HFF-Myc (cell line): ENCODE measurements around the gene PLD3.
"Not testable (repeated sequence)": the region's sequence is repeated elsewhere in the genome, so short reads cannot be mapped to it uniquely, and the experiment has no call there.

Experiments used
- DNase-seq: peaks from one replicate; pipeline ENCODE4 v3.0.0-alpha.2; 2011; ENCODE audit warnings: low read depth; ENCODE audit errors: extremely low read depth
- H3K4me3 ChIP-seq: replicated peaks from 2 replicates; pipeline ENCODE4 v1.5.1; 2011; ENCODE audit warnings: low read depth, mild to moderate bottlenecking, control low read depth, low read length
- CTCF ChIP-seq: IDR thresholded peaks from 2 replicates; pipeline ENCODE4 v1.5.1; 2012; ENCODE audit warnings: mild to moderate bottlenecking, low read depth, low read length, control low read depth; ENCODE audit errors: missing control alignments

PLD3 gene

DNA sequence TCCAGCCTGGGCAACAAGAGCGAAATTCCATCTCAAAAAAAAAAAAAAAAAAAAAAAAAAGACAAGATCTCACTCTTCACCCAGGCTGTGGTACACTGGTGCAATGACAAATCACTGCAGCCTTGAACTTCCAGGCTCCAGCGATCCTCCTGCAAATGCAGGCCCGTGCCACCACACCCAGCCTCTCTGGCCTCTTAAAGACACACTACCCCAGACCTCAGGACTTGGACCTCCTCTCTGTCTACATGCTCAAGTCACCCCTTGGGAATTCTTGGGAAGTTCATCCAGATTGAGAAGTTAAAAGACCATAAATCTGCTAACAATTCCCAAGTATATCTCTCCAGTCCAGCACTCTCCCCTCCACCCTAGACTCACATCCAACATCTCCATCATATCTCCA, 52.1 kb downstream of the PLD3 start:
- TF ChIP-seq CTCF = no peak
- DNase-seq = no peak
- no peak overlapping the region for H3K4me3 ChIP-seq

- TF ChIP-seq CTCF = no peak
- peak; percentile 54 for DNase-seq
- peak overlapping the region; percentile 49 for H3K4me3 ChIP-seq
Measured at GRCh38 chr19:40403262-40403984, 54.9 kb downstream of the PLD3 start.

GRCh38 chr19:40407714-40408597, 59.5 kb downstream of the PLD3 start:
- no peak for DNase-seq
- TF ChIP-seq CTCF = no peak
- H3K4me3 ChIP-seq = no peak overlapping the region

DNA sequence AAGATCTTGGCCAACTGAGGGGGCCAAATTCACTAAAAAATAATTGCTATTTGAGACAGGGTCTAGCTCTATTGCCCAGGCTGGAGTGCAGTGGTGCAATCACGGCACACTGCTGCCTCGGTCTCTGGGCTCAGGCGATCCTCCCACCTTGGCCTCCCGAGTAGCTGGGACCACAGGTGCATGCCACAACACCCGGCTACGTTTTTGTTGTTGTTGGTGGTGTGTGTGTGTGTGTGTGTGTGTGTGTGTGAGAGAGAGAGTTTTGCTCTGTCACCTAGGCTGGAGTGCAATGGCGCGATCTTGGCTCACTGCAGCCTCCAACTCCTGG, 60.1 kb downstream of the PLD3 start:
- not testable (repeated sequence) for DNase-seq, H3K4me3 ChIP-seq

DNA sequence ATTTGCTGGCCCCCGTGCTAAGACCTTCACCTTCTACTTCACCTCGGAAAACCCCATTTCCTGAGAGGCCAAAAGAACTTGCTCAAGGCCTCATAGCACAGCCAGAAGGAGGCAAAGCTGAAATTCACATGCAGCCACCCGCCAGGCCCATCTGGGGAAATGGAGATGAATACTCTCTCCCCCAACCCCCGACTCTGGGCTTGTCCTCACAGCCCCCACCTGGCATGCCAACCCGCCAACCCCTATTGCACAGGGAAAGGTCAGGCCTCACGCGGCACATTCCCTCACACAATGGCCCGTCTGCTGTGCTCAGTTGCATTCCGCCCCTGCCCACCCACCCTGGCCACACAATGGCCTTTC, 61.5 kb downstream of the PLD3 start:
- no peak overlapping the region for H3K4me3 ChIP-seq
- DNase-seq = no peak
- TF ChIP-seq CTCF = no peak

GRCh38 chr19:40411125-40411842, 62.8 kb downstream of the PLD3 start:
- no peak overlapping the region for H3K4me3 ChIP-seq
- DNase-seq = no peak
- no peak for TF ChIP-seq CTCF

- no peak for TF ChIP-seq CTCF
- DNase-seq = no peak
Measured at GRCh38 chr19:40411958-40412499, 63.5 kb downstream of the PLD3 start.

More at GRCh38 chr19:40411958-40412499, 63.5 kb downstream of the PLD3 start:
- H3K4me3 ChIP-seq = no peak overlapping the region
